Gastrocnemius medialis (tissue), 4 donors: ENCODE data around the gene PTX4. TPM values are rescaled to one million over a fixed set of nuclear protein-coding genes. Genes with fewer than 3 reads are reported as not detected.

ENCODE experiments used
- ATAC-seq, 2 donors: fragments of 150-250 bp; one replicate each; pipeline ENCODE4 v1.9.1; 2016
- DNase-seq, 2 donors: peaks; one replicate each; pipeline ENCODE4 v3.0.0-alpha.2; 2019
- H3K27ac ChIP-seq, 4 donors: fragments of 200-600 bp; sonication (generic); 1 replicate in 1 of 4; 2 replicates in 3 of 4; pipeline ENCODE4 v1.5.1; 2016 to 2018; ENCODE audit warnings: mild to moderate bottlenecking in 2 of 4, moderate library complexity in 1 of 4
- H3K27me3 ChIP-seq, 3 donors: fragments of 200-600 bp; sonication (generic) in 2 of 3; 1 replicate in 1 of 3; 2 replicates in 2 of 3; pipeline versions ENCODE4 v1.5.1 to v1.6.0; 2016 to 2019; ENCODE audit warnings: mild to moderate bottlenecking in 1 of 3, moderate library complexity in 1 of 3
- H3K36me3 ChIP-seq, 2 donors: fragments of 200-600 bp; sonication (generic) in 1 of 2; one replicate each; pipeline ENCODE4 v1.5.1; 2017 to 2018
- H3K4me1 ChIP-seq, 2 donors: fragments of 200-600 bp; sonication (generic) in 1 of 2; one replicate each; pipeline ENCODE4 v1.5.1; 2016 to 2017; ENCODE audit warnings: mild to moderate bottlenecking in 2 of 2
- H3K4me3 ChIP-seq, 4 donors: fragments of 200-600 bp; sonication (generic) in 3 of 4; 1 replicate in 1 of 4; 2 replicates in 3 of 4; pipeline ENCODE4 v1.5.1; 2016 to 2019; ENCODE audit warnings: mild to moderate bottlenecking in 2 of 4
- H3K9me3 ChIP-seq, 3 donors: fragments of 200-600 bp; sonication (generic) in 2 of 3; 1 replicate in 1 of 3; 2 replicates in 2 of 3; pipeline ENCODE4 v1.5.1; 2016 to 2019
- CTCF ChIP-seq, 5 experiments: fragments of 450-650 bp in 3 of 5; fragments of 200-600 bp in 2 of 5; sonication (generic) in 2 of 5; IDR thresholded peaks in 4 of 5; conservative IDR thresholded peaks in 1 of 5; 1 replicate in 4 of 5; 2 replicates in 1 of 5; pipeline ENCODE4 v1.5.1; 2016 to 2019; ENCODE audit warnings: antibody characterized with exemption in 5 of 5, mild to moderate bottlenecking in 3 of 5, moderate library complexity in 3 of 5
- POLR2A ChIP-seq, 2 donors: fragments of 450-650 bp; IDR thresholded peaks; one replicate each; pipeline ENCODE4 v1.6.1; 2017; ENCODE audit warnings: antibody characterized with exemption in 2 of 2, mild to moderate bottlenecking in 2 of 2, moderate library complexity in 2 of 2
- in situ Hi-C, 4 donors: fragments of 200-750 bp; cut with MboI; loops; one replicate each; pipeline versions ENCODE4 v1.15.0 to v1.8.0; 2017; ENCODE audit warnings: low sequenced_read_pairs in 4 of 4
- intact Hi-C: fragments of 100-400 bp; cut with DNase I; formaldehyde crosslinking; loops from one replicate; pipeline ENCODE4 v1.15.1; 2023; ENCODE audit warnings: low total_unique reads
- total RNA-seq, 4 donors: library from RNA; depleted of rRNA; stranded (reverse); fragments of >200 nt; gene quantifications; one replicate each; pipeline versions ENCODE4 v1.1.0 to v1.2.3, GENCODE V29; 2016

The PTX4 gene
- total RNA-seq, 4 donors from 2014 or later, result 0.41 TPM; not detected in 3

- no peak for ATAC-seq
- DNase-seq, result no peak
Measured at GRCh38 chr16:1518626-1519135, 29.9 kb upstream of the PTX4 start.

DNA sequence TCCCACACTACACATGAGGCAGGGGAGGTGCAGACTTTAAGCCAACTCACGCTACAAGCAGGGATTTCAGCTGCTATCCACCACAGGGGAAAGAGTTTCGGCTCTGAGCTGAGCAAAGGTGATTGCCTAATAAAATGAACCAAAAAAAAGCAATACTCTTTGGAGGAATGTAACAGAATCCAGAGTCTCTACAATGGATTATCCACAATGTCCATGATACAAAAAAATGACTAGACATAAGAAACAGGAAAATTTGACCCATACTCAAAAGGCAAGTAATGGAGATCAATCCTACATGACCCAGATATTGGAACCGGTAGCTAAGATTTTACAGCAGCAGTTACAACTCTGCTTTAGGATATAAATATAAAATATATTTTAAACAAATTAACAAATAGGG, 25.8 kb upstream of the PTX4 start:
- Histone ChIP-seq H3K27ac (no peak overlapping the region), H3K4me3 (no peak overlapping the region), H3K36me3 (no peaks in the 10 kb centered on the region), H3K9me3 (no peaks in the 10 kb centered on the region), H3K4me1 (peaks cover 10 to 13% of the 10 kb centered on the region in 2 donors), H3K27me3 (no peaks in the 10 kb centered on the region)
- intact Hi-C loops (no loop called here), in situ Hi-C loops (no loop called here)
- no peak for TF ChIP-seq CTCF (IDR thresholded peaks at IDR 0.05 in 4 of 5, conservative IDR thresholded peaks at IDR 0.05 in 1 of 5)
- TF ChIP-seq POLR2A (IDR thresholded peaks at IDR 0.05), result no peak
- no peak for DNase-seq
- ATAC-seq, result no peak

More at GRCh38 chr16:1518626-1519135, 29.9 kb upstream of the PTX4 start:
- Histone ChIP-seq H3K4me3 (no peak overlapping the region), H3K27me3 (no peaks in the 10 kb centered on the region), H3K9me3 (no peaks in the 10 kb centered on the region), H3K4me1 (no peaks in the 10 kb centered on the region), H3K27ac (no peak overlapping the region), H3K36me3 (no peaks in the 10 kb centered on the region)
- in situ Hi-C loops (no loop called here), intact Hi-C loops (no loop called here)
- TF ChIP-seq CTCF (IDR thresholded peaks at IDR 0.05 in 4 of 5, conservative IDR thresholded peaks at IDR 0.05 in 1 of 5) (no peak), POLR2A (IDR thresholded peaks at IDR 0.05) (no peak)

GRCh38 chr16:1512774-1513173, 24.0 kb upstream of the PTX4 start:
- in situ Hi-C loops, result no loop called here
- Histone ChIP-seq H3K36me3 (no peaks in the 10 kb centered on the region), H3K4me1 (peaks cover 15 to 19% of the 10 kb centered on the region in 2 donors), H3K27ac (peak overlapping the region in 2 of 4 donors; percentile 8 to 38), H3K9me3 (no peaks in the 10 kb centered on the region), H3K27me3 (no peaks in the 10 kb centered on the region), H3K4me3 (no peak overlapping the region)
- TF ChIP-seq POLR2A (IDR thresholded peaks at IDR 0.05) (no peak), CTCF (IDR thresholded peaks at IDR 0.05 in 4 of 5, conservative IDR thresholded peaks at IDR 0.05 in 1 of 5) (no peak)
- no peak for ATAC-seq
- DNase-seq, result no peak
- intact Hi-C loops, result no loop called here

- DNase-seq, result no peak
- no peaks in the 10 kb centered on the region for H3K9me3 ChIP-seq
- H3K27ac ChIP-seq, result peak overlapping the region in 1 of 4 donors; percentile 90
- intact Hi-C loops, result no loop called here
- ATAC-seq, result no peak
- in situ Hi-C loops, result no loop called here
- H3K4me1 ChIP-seq, result peaks cover 15 to 19% of the 10 kb centered on the region in 2 donors
- no peak for TF ChIP-seq CTCF (IDR thresholded peaks at IDR 0.05 in 4 of 5, conservative IDR thresholded peaks at IDR 0.05 in 1 of 5)
- TF ChIP-seq POLR2A (IDR thresholded peaks at IDR 0.05), result no peak
- no peak overlapping the region for H3K4me3 ChIP-seq
- H3K36me3 ChIP-seq, result peaks cover 0 to 5% of the 10 kb centered on the region in 2 donors
- H3K27me3 ChIP-seq, result no peaks in the 10 kb centered on the region
Measured at GRCh38 chr16:1511662-1512569, 23.2 kb upstream of the PTX4 start.
